ENCODE measurements around the gene ATPAF2.

The ATPAF2 gene

DNA sequence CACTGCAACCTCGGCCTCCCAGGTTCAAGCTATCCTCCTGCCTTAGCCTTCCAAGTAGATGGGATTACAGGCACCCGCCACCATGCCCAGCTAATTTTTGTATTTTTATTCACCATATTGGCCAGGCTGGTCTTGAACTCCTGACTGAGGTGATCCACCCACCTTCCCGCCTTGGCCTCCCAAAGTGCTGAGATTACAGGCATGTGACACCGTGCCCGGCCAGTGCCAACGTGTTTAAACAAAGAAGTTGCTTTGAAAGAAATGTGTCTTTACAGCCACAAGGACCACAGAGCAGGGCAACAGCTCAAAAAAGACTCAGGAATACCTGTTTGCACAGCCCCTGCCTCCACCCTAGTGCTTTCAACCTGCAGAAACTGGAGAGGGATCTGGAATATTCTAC lies 25.0 kb downstream of the ATPAF2 start:
- H3K4me3 ChIP-seq = no peak overlapping the region
- H3K27ac ChIP-seq = no peak overlapping the region
- no peak for DNase-seq (ENCODE audit: low spot score)
- TF ChIP-seq CTCF (IDR thresholded peaks at IDR 0.05) = no peak

DNA sequence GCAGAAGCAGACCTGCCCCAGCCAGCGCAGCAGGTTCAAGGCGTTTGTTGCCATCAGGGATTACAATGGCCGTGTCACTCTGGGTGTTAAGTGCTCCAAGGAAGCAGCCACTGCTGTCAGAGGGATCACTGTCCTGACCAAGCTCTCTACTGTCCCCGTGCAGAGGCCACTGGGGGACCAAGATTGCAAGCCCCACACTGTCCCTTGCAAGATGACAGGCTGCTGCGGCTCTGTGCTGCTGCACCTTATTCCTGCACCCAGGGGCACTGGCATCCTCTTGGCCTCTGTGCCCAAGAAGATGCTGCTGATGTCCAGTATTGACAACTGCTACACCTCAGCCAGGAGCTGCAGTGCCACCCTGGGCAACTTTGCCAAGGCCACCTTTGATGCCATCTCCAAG lies 27.7 kb downstream of the ATPAF2 start:
- Histone ChIP-seq H3K4me3 (no peak overlapping the region), H3K27ac (no peak overlapping the region)
- DNase-seq (ENCODE audit: low spot score) = no peak
- no peak for TF ChIP-seq CTCF (IDR thresholded peaks at IDR 0.05)

GRCh38 chr17:18009609-18010420 lies 29.2 kb downstream of the ATPAF2 start:
- Histone ChIP-seq H3K27ac (no peak overlapping the region), H3K4me3 (no peak overlapping the region)
- DNase-seq (ENCODE audit: low spot score) = no peak
- TF ChIP-seq CTCF (IDR thresholded peaks at IDR 0.05) = no peak

- TF ChIP-seq CTCF (IDR thresholded peaks at IDR 0.05) = no peak
- DNase-seq (ENCODE audit: low spot score) = no peak
- Histone ChIP-seq H3K27ac (no peak overlapping the region), H3K4me3 (no peak overlapping the region)
Observed at GRCh38 chr17:18008496-18009268, 30.3 kb downstream of the ATPAF2 start.

- H3K4me3 ChIP-seq = no peak overlapping the region
- H3K27ac ChIP-seq = no peak overlapping the region
- no peak for DNase-seq (ENCODE audit: low spot score)
- TF ChIP-seq CTCF (IDR thresholded peaks at IDR 0.05) = no peak
Observed at GRCh38 chr17:18006495-18007239, 32.3 kb downstream of the ATPAF2 start.

GRCh38 chr17:18005496-18005895 lies 33.5 kb downstream of the ATPAF2 start:
- DNase-seq (ENCODE audit: low spot score) = no peak
- Histone ChIP-seq H3K27ac (no peak overlapping the region), H3K4me3 (no peak overlapping the region)
- TF ChIP-seq CTCF (IDR thresholded peaks at IDR 0.05) = no peak
